COLO668 (cell line): ENCODE data around the gene ZNF792.
A peak's percentile ranks its signal among the peaks of the same experiment; 100 is the strongest.
"Not testable (repeated sequence)": the region's sequence is repeated elsewhere in the genome, so short reads cannot be mapped to it uniquely, and the experiment has no call there.

ENCODE experiments used
- DNase-seq: peaks from one replicate; lab custom pipeline; 2025; ENCODE audit not compliant: unreplicated experiment; lab: John Stamatoyannopoulos, UW

ZNF792 gene

DNA sequence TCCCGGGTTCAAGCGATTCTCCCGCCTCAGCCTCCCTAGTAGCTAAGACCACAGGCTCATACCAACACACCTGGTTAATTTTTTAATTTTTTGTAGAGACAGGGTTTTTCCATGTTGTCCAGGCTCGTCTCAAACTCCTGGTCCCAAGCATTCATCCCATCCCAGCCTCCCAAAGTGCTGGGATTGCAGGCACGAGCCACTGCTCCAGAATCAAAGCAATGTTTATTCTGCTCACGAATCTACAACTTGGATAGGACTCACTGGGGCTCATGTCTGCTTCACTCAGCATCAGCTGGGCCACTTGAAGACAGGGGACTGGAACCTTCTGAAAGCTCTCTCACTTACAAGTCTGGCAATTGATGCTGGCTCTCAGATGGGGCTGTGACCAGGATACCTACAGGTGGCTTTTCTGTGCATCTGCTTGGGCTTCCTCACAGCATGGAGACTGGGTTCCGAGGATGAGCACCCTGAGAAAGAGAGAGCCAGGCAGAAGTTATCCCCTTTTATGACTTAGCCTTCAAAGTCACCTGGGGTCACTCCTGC lies 8.2 kb upstream of the ZNF792 start:
- no peak for DNase-seq

DNA sequence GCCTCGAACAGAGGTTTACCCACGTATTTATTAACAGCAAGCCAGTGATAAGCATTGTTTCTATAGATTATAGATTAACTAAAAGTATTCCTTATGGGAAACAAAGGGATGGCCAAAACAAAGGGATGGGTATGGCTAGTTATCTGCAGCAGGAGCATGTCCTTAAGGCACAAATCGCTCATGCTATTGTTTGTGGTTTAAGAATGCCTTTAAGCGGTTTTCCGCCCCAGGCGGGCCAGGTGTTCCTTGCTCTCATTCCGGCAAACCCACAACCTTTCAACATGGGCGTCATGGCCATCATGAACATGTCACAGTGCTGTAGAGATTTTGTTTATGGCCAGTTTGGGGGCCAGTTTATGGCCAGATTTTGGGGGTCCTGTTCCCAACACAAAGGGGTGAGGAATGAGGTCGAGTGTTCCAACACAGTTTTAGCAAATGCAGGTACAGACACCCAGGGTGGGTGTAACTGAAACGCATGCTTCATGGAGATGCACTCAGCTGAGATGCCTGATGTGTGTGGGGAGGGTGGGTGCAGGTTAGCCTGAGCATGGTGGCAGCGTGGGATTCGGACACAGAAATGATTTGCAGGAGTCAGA lies 6.3 kb upstream of the ZNF792 start:
- not testable (repeated sequence) for DNase-seq

DNA sequence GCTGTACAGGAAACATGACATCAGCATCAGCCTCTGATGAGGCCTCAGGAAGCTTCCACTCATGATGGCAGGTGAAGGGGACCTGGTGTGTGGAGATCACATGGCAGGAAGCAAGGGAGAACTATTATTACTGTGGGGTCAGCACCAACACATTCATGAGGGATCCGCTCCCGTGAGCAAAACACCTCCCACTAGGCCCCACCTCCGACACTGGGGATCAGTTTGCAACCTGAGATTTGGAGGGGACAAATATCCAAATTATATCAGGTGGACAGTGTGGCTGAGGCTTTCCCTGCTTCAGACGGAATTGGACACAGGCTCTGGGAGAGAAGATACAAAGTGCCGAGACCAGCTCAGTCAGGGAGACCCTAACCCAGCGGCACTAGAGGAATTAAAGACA lies 5.7 kb upstream of the ZNF792 start:
- no peak for DNase-seq

DNA sequence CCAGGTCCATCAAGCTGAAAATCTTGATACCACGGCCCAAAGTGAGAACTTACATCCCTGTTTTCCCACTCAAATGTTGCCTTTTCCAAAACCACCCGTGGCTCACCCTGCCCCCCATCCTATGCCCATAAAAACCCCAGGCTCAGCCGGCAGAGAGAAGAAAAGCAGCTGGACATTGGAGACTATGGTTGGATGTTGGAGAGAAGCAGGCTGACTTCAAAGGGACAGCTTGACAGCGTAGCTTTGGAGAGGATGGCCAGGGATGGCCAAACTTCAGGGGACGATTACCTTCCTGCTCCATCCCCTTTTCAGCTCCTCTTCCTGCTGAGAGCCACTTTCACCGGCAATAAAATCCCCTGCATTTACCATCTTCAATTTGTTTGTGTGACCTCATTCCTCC lies 3.5 kb upstream of the ZNF792 start:
- DNase-seq: no peak

- not testable (repeated sequence) for DNase-seq
Observed at GRCh38 chr19:34965505-34965904, 1.5 kb upstream of the ZNF792 start.

- DNase-seq: no peak
Observed at GRCh38 chr19:34964598-34964997, 569 bp upstream of the ZNF792 start.

DNA sequence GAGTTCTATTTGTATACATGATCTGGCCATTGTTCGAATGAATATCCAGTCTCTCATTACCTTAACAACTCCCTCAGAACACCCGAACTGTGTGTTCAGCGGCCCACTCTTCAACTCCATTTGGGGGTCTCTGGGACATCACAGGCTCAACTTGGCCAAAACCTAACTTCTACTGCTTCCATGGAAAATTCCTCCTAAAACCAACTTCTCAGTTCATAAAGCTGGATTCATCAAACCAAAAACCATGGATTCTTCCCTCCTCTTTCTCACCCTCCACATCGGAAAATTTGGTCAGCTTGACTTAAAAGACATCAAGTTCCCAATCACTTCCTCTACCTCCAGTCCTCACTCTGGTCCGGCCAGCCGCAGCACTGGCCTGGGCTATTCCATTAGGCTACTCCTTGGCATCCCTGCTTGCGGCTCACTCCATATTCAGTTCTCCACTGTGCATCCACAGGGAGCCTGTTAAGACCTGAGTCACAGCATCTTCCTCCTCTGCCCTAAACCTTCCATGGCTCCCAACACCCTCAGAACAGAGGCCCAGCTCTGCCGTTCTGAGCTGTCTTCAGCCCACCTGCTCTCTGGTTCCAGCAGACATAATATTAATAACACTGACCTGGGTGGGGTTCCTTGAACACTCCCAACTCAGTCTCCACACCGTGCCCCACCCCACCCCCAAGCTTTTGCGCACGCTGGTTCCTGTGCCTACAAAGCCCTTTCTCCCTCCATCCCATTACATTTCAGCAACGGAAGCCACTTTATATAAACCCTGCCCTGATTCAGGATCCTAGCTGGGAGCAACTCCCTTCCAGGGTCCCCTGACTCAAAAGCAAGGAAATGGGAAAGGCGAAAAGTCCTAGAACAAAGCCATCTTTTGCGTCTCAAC lies 1.1 kb downstream of the ZNF792 start:
- peak; percentile 30 for DNase-seq

DNA sequence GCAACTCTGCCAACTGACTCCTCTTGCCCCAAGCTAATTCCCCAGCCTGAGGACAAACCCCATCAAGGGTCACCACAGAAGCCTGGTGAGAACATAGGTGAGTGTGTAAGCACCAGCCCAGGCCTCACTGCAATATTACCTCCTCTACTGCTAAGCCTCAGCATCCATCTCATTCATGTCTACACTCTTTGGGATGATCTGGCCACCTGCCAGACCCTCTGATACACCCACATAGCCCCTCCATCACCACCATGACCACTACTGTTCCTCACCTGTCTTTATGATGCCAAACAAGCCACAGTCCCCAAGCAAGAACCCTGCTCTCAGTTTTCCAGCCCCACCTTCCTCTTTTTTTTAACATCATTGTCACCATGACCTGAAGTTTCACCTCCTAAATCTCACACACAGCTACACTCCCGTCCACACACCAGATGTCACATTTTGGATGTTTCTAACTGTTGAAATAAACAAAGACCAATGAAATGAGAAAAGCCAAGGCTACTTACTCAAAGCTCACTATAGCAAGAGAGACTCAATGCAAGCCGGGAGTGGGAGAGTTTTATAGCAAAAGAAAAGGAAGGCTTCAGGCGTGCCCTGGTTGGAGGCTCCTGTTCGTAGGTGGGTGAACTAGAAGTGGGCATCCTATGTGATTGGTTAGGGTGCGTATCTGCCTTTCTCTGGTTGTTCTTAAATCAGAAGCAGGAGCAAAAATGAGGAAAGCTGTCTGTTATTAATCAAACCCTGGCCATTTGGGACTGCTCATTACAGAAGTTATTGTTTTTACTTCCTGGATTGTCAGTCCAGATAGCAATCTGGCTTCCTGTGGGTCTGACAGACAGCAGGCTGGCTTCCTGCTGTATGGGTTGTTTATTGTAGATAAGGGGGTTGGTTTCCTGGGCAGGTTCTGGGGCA lies 2.0 kb downstream of the ZNF792 start:
- DNase-seq: no peak

DNA sequence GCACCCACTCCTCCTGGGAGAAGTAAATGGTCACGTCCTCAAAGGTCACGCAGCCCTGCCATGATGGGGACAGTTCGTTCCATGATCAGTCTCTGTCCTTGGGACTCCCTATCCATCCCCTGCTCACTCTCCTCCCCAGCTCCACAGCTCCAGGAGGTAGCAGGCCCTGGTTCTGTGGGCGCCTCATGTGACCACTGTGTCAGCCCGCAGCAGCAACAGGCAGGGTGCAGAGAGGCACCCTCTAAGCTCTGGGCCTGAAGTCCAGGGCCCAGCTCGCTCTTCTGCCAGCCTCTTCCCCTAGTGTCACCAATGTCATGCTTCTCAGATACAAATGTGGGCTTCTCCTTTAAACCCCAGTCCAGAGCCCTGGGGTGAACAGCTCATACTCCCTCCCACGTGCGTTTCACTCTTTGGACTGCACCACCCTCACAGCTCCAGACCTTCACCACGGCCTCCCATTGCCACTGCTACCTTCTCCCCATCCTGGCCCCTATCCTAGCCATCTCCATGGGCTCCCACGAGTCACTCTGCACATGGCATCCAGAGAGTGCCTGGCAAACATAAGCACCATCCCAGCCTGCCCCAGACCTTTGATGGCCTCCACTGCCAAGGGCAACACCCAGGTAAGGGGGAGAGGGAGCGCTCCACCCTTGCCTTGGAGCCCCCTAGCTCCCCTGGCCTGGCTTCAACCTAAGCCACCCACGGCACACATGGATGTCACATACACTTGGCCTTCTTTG lies 2.9 kb downstream of the ZNF792 start:
- no peak for DNase-seq

DNA sequence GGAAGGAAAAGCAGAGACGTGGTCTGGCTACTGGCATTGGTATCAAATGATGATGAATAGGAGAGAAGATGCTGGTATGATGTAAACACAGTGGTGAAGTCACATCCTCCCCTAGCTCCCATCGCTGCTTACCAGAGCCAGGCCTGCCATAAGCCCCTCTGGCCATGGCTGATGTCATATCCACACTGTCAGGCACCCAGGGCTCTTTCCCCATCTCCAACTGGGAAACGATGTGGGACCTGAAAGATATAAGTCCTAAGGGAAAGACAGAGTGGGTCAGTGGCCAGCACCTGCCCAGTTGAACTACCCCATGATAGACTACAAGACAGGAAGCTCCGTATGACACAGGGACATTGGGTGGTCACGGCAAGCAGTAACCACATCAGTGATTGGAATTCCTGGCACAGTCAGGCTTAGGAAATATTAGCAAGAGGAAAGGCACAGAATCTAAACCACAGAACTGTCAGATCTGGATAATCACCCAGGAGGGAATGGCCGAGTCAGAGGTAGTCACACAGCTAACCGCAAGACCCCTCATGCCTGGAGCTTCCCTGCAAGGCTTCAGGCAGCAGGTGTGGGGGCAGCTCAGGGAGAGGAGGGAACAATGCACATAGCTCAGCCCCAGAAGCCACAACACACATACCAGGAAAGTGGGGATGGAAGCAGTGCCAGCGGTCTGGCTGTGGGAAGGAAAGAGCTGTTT lies 3.8 kb downstream of the ZNF792 start:
- DNase-seq: no peak

DNA sequence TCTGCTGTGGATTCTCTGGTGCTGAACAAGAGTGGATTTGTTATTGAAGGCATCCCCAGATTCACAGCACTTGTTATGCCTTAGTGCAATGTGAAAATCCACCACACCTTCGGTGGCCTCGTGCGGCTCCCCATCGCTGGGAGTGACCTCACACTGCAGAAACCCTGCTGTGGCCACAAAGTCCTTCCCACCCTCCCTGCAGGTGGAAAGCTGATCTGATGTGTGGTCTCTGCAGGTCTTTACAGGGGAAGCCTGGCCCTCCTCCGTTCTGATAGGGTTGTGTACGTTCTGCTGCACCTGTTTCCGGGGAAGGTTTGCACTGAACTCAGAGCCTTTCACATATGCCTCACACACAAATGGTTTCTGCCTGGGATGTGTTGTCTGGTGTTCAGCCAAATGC lies 5.0 kb downstream of the ZNF792 start:
- no peak for DNase-seq

- DNase-seq: no peak
Observed at GRCh38 chr19:34957830-34958751, 5.9 kb downstream of the ZNF792 start.

GRCh38 chr19:34953092-34953491 lies 10.9 kb downstream of the ZNF792 start:
- DNase-seq: no peak

DNA sequence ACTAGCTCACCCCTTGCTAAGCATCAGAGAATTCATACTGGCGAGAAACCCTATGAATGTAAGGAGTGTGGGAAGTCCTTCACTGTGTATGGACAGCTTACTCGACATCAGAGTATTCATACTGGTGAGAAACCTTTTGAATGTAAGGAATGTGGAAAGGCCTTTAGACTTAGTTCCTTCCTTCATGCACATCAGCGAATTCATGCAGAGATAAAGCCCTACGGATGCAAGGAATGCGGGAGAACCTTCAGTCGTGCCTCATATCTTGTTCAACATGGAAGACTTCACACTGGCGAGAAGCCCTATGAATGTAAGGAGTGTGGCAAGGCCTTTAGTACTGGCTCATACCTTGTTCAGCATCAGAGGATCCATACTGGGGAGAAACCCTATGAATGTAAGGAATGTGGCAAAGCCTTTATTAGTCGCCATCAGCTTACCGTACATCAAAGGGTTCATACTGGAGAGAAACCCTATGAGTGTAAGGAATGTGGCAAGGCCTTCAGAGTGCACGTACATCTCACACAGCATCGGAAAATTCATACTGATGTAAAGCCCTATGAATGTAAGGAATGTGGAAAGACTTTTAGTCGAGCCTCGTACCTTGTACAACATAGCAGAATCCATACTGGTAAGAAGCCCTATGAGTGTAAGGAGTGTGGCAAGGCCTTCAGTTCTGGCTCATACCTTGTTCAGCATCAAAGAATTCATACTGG lies 20.0 kb downstream of the ZNF792 start:
- DNase-seq: no peak

GRCh38 chr19:34938886-34939285 lies 25.1 kb downstream of the ZNF792 start:
- DNase-seq: no peak

DNA sequence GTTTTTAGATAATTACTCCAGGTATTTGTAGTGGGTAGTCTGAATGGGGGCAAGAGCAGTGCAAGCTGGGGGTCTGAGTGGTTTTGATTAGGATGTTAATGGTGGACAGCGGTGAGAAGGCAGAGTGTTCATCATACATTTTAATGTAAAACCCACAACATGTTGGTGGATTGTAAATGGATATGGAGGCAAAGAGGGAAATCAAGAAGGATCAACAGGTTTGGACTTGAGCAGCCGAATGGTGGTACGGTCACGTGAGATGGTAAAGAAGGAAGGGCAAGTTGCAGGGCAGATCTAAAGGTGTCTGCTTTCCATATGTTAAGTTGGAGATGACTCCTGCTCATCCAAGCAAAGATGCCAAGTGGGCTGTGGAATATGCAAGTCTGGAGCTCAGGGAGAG lies 27.8 kb downstream of the ZNF792 start:
- DNase-seq: no peak

DNA sequence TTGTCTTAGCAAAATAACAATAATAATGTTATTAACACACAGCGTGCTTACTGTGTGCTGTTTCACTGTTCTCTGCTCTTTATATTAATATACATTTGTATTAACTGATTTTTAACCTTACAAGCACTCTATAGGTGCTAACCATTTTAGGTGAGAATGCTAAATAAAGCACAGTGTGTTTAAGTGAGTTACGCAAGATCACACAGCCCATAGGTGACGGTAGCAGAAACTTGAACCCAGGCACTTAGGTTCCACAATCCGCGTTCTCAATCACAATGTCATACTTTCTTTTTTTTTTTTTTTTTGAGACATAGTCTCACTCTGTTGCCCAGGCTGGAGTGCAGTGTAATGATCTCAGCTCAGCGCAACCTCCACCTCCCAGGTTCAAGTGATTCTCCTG lies 31.5 kb downstream of the ZNF792 start:
- no peak for DNase-seq

DNA sequence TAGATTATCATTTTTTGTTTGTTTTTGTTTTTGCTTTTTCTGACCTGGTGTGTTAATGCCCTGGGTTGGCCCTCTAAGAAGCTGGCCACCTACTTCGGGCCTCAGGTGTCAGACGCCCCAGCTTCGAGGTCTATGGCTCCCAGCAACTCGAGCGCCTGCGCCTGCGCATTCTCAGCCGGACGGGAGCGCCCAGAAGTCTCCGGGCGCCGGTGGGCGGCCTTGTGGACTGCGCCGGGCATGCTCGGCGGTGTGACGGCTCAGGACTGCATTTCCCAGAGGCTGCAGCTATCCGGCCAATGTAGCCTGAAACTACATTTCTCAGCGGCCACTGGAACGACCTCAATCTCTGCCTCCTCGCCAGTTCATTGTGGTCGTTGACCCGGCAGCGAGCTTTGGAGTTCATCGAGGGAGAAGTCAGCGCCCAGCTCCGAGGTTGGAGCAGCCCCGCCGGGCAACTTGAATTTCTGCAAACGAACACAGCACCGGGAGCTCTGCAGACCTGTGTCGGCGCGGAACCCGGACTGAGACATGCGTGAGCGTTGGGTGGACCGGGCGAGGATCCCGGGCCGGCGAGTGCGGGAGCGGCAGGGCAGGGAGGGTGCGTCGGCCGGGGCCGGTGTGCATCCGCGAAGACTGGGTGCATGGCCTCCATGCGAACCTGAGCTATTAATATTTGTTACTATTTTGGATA lies 37.2 kb downstream of the ZNF792 start, which contains the start of gene ZNF30:
TSS of gene ZNF30 (plus strand) at position 219 of the 691 bp plus-strand sequence. CDS start 3,045 bp downstream, outside the sequence.
- DNase-seq: peak; percentile 93
